ENCODE data around the gene AGK.

Gene AGK

DNA sequence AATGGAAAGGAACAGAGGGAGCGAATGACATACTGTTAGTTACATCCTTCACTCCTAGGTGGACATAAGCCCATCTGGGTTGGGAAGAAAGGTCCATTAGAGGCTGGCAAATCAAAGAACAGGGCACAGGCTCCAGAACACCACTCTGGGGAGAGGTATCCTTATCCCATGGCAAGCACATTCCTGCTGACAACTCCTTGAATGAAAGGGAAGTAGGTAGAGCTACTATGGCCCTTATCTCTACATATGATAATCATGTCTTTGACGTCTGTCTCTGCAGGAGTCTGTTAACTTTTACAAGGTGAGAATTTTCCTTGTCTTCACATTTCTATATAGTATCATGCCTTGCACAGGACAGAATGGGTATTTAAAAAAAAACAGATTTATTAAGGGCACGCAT is 140.3 kb downstream of the AGK start:
- Histone ChIP-seq H3K36me3 (no peaks in the 10 kb centered on the region), H3K27ac (no peak overlapping the region), H3K27me3 (ENCODE audit: insufficient read depth, low read depth, severe bottlenecking) (peaks cover 20% of the 10 kb centered on the region), H3K9me3 (ENCODE audit: severe bottlenecking) (no peaks in the 10 kb centered on the region), H3K4me3 (ENCODE audit: low read depth, low read length) (no peak overlapping the region)
- DNase-seq = no peak
- TF ChIP-seq, protein P1, sequence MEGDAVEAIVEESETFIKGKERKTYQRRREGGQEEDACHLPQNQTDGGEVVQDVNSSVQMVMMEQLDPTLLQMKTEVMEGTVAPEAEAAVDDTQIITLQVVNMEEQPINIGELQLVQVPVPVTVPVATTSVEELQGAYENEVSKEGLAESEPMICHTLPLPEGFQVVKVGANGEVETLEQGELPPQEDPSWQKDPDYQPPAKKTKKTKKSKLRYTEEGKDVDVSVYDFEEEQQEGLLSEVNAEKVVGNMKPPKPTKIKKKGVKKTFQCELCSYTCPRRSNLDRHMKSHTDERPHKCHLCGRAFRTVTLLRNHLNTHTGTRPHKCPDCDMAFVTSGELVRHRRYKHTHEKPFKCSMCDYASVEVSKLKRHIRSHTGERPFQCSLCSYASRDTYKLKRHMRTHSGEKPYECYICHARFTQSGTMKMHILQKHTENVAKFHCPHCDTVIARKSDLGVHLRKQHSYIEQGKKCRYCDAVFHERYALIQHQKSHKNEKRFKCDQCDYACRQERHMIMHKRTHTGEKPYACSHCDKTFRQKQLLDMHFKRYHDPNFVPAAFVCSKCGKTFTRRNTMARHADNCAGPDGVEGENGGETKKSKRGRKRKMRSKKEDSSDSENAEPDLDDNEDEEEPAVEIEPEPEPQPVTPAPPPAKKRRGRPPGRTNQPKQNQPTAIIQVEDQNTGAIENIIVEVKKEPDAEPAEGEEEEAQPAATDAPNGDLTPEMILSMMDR (IDR thresholded peaks at IDR 0.05; ENCODE audit: low read depth, low read length) = no peak

DNA sequence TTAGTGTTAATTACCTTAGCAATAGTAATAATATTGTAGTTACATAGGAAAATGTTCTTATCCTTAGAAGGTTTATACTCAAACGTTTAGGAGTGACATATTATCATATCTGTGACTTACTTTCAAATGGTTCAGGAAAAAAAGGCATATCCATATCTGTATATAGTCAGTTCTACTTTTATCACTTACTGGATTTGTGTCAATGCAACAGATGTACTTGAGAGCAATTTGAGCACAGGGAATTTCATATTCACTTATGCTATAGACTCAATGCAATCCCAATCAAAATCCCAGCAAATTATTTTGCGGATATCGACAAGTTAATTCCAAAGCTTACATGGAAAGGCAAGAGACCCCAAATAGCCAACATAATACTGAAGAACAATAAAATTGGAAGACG is 140.8 kb downstream of the AGK start:
- Histone ChIP-seq H3K27ac (no peak overlapping the region), H3K4me3 (ENCODE audit: low read depth, low read length) (no peak overlapping the region), H3K27me3 (ENCODE audit: insufficient read depth, low read depth, severe bottlenecking) (peaks cover 21% of the 10 kb centered on the region), H3K9me3 (ENCODE audit: severe bottlenecking) (no peaks in the 10 kb centered on the region), H3K36me3 (no peaks in the 10 kb centered on the region)
- TF ChIP-seq, protein P1 (IDR thresholded peaks at IDR 0.05; ENCODE audit: low read depth, low read length) = no peak
- DNase-seq = no peak

DNA sequence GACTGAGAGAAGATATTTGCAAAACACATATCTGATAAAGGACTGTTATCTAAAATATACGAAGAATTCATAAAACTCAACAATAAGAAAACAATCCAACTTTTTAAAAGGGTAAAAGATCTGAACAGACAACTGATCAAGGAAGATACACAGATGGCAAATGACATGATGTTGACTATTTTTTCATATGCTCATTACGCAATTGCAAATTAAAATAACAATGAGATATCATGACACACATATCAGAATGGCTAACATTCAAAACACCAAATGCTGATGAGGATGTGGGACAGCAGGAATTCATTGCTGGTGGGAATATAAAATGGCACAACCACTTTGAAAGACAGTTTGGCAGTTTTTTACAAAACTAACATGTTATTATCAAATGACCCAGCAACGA is 141.9 kb downstream of the AGK start:
- Histone ChIP-seq H3K4me3 (ENCODE audit: low read depth, low read length) (no peak overlapping the region), H3K36me3 (no peaks in the 10 kb centered on the region), H3K9me3 (ENCODE audit: severe bottlenecking) (no peaks in the 10 kb centered on the region), H3K27me3 (ENCODE audit: insufficient read depth, low read depth, severe bottlenecking) (peaks cover 29% of the 10 kb centered on the region), H3K27ac (no peak overlapping the region)
- TF ChIP-seq, protein P1 (IDR thresholded peaks at IDR 0.05; ENCODE audit: low read depth, low read length) = no peak
- DNase-seq = no peak

DNA sequence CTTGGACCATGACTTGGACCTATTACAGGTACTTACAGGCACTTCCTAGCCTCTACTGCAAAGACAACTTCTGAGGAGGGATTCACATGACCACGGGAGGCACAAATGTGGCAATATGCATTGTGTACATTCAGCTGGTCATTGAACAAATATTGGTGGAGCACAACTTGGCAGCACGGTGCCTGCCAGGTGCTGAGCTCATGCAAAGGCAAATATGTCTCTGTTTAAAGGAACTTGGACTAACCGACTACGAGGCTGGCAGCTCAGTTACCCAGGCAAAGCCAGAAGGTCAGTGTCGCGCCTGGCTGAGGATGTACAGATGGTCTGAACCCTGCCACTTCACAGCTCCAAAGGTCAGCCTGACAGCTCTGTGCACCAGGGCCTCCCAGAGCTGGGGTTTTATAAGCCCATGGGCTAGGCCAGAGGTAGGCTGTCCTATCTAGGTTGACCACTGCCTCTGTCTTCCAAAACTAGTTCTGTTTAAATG is 144.6 kb downstream of the AGK start:
- H3K27ac ChIP-seq = no peak overlapping the region
- no peak for DNase-seq

DNA sequence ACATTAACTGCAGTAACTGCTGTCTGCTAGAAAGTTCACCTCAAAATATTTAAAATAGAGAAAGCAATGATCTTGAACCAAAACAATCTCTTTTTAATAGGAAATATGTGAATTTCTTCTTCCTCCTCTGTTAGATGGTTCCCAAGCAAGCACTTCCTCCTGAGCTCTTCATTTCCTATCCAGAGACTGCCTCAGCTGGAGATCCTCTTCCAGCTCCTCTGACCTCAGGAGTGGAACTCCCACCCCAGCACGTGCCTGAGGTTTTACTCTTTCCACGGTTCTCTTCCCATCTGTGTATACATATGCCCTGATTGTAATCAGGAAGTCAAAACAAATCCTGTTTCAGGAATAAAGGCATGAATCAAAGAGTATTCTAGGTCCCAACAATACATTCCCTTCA is 145.1 kb downstream of the AGK start:
- Histone ChIP-seq H3K27me3 (ENCODE audit: insufficient read depth, low read depth, severe bottlenecking) (peaks cover 46% of the 10 kb centered on the region), H3K36me3 (no peaks in the 10 kb centered on the region), H3K27ac (no peak overlapping the region), H3K4me3 (ENCODE audit: low read depth, low read length) (no peak overlapping the region), H3K9me3 (ENCODE audit: severe bottlenecking) (no peaks in the 10 kb centered on the region)
- TF ChIP-seq, protein P1 (IDR thresholded peaks at IDR 0.05; ENCODE audit: low read depth, low read length) = no peak
- no peak for DNase-seq

More for the DNA sequence above, 144.6 kb downstream of the AGK start:
- Histone ChIP-seq H3K27me3 (ENCODE audit: insufficient read depth, low read depth, severe bottlenecking) (peaks cover 45% of the 10 kb centered on the region), H3K4me3 (ENCODE audit: low read depth, low read length) (no peak overlapping the region), H3K36me3 (no peaks in the 10 kb centered on the region), H3K9me3 (ENCODE audit: severe bottlenecking) (no peaks in the 10 kb centered on the region)
- TF ChIP-seq, protein P1 (IDR thresholded peaks at IDR 0.05; ENCODE audit: low read depth, low read length) = no peak

DNA sequence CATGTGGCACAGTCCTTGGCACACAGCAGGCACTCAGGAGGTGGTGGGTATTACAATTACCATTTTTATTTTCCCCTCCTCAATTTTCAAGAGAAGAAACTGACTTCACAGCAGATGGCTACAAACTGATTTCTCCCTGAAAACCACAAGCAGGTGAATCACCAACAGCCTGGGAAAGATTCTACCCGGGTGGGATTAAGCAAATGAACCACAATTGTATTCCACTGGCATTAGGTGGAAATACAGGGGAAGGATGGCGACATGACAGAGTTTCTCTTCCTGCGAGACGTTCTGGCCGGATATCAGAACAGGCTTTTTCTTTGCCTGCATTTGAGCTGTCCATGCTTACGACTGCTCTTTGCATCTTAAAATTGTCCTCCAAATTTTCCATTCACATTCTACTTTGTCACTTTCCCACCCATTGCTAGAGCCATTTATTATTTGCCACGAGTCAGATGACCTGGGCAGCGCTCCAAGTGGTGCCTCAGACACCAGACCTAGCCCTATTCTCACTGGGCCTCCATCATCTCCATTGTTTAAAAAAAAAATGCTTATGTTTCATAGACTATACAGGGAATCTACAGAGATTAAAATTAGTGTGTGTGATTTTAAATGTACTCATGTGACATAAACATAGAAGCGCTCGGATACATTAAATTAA is 146.1 kb downstream of the AGK start:
- Histone ChIP-seq H3K36me3 (no peaks in the 10 kb centered on the region), H3K27ac (no peak overlapping the region), H3K27me3 (ENCODE audit: insufficient read depth, low read depth, severe bottlenecking) (peaks cover 48% of the 10 kb centered on the region), H3K9me3 (ENCODE audit: severe bottlenecking) (no peaks in the 10 kb centered on the region), H3K4me3 (ENCODE audit: low read depth, low read length) (no peak overlapping the region)
- no peak for DNase-seq
- TF ChIP-seq, protein P1 (IDR thresholded peaks at IDR 0.05; ENCODE audit: low read depth, low read length) = no peak
